ENCODE measurements around the gene HTR6. TPM values are rescaled to one million over a fixed set of nuclear protein-coding genes. Genes with fewer than 3 reads are reported as not detected.

HTR6 gene
- total RNA-seq, 1 donor from 2014 or later = not detected

- DNase-seq = no peak
Observed at GRCh38 chr1:19689856-19690255, 25.2 kb downstream of the HTR6 start.

GRCh38 chr1:19690342-19690741 lies 25.7 kb downstream of the HTR6 start:
- DNase-seq = no peak

DNA sequence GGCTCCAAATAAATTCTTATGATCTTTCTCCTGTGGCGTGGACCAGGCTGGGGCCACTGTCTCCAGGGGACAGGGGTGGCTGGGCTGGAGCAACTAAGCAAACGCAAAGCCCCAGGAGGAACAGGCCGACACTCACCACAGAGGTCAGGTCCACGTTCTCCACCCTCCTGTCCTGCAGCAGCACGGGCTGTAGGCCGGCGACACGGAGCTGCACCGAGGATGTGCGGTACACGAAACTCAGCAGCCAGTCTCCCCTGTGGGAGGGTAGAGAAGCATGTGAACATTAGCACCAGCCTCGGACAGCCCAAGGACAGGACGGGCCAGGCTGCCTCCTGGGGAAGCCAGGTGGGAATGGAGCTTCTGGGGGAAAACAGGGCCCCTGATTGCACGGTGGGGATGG lies 29.6 kb downstream of the HTR6 start:
- DNase-seq = no peak

- DNase-seq = no peak
Observed at GRCh38 chr1:19695772-19696171, 31.1 kb downstream of the HTR6 start.

DNA sequence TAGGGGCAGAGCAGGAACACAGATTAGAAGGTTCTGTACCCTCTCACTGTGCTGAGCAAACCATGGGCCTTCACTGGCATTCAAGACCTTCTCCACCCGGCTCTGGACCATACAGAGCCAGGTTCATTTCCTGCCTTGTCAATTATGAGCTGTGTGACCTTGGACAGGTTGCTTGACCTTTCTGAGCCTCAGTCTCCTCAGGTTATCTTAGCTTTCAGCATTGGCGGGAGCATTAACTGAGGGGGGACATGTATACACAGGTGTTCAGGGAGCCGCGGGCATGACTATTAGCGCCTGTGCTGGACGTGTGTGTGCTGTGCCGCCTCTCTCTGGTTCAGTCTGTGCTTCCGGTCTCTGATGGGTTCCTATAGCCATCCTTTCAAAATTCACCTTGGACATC lies 32.1 kb downstream of the HTR6 start:
- no peak for DNase-seq

- DNase-seq = no peak
Observed at GRCh38 chr1:19698181-19698580, 33.5 kb downstream of the HTR6 start.

GRCh38 chr1:19700079-19700777 lies 35.6 kb downstream of the HTR6 start:
- DNase-seq = no peak

DNA sequence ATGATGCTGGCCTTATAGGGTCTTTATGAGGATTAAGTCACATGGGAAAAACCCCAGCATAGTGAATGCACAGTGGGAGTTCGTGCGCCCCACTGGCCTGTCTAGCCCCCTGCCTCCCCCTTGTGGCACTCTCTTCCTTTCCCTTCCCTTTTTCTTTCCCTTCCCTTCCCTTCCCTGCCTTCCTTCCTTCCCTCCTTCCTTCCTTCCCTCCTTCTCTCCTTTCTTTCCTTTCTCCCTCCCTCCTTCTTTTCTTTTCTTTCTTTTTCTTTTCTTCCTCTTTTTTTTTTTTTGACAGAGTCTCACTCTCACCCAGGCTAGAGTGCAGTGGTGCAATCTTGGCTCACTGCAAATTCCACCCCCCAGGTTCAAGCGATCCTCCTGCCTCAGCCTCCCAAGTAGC lies 38.6 kb downstream of the HTR6 start:
- DNase-seq = no peak

DNA sequence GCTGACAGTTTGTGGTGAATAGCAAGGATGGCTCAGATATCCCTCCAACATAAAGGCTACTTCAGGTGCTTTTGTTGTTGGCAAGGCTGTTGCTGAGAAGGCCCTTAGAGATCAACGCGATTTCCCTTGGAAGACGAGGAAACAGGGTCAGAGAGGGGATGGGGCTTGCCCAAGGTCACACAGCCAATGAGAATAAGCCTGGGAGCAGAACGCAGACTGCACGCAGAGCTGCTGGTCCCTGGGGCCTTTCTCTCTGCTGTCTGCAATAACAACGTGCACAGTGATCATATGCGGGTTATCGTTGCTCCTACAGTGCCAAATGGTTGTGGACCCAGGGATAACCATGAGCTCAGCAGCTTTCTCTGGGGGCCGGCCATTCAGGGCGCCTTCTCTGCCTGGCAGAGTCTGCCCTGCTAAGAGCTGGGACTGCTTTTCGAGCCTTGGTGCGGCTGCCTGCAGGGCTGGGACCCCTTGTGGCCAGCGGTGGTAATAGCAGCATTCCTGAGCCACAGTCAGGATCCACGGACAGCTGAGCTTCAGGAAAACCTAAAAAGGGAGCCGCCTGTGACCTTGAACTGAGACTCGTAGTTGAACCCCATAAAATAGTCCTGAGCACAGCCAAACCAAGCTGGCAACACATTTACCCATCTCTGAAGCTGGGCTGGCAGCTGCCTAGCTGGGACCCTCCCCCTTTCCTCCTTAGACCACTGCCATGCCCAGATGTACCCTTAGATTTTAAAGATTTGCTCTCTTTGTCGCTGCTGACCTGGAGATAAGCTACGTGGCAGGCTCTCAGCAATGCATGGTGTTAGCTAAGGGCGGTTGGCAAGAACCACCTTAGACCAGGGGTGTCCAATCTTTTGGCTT lies 39.8 kb downstream of the HTR6 start:
- peak; percentile 85 for DNase-seq

DNA sequence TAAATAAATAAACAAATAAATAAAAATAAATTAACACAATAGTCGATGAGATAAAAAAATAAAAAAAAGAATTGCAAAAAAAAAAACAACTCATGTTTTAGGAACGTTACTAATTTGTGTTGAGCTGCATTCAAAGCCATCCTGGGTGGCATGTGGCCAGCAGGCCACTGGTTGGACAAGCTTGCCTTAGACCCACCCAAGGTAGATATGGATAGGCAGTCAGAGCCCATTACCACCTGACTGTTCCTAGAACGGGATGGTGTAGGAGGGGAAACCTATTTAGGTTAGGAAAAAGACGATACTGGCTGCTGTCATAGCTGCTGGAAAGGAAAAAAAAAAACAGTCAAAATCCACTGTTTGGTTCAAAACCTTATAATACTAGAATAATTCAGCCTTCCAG lies 40.8 kb downstream of the HTR6 start:
- no peak for DNase-seq

DNA sequence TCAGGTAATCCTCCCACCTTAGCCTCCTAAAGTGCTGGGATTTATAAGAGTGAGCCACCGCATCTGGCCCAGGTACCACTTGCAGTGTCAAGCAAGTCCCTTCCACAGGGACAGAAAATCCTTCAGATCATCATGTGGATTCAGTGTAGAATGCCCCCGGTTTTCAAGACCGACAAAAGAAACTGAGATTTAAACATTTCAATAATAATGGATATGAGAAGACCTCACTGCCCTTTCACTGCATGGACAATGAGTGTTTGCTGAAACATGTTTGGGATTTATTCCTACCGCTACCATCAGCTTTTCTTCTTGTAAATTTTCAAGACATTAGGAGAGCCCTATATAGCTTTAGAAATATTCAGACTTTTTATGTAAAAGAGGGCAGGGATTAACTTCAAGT lies 41.5 kb downstream of the HTR6 start:
- DNase-seq = no peak

GRCh38 chr1:19708567-19709110 lies 44.0 kb downstream of the HTR6 start:
- DNase-seq = no peak

DNA sequence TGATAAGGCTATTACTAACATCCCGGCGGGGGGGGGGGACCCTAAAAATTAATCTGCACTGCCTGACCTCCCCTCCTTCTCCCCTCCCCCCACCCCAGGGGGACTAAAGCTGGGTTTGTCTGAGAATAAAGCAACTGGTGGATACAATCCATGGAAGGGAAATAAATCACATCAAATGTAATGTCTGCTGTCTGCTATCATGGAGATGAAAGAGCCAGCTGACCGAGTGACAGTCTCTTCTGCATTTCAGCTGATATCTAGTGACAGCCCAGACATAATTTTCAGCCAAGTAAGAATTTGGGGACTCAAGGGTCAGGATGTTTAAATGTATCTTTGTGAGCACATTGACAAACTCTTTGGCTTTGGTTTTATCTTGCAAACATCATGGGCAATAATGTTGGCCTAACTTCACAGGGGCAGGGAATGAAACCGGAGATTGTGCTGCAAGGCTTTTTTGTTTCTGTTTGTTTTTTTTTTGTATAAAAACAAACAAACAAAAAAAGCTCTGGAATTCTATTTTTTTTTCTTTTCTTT lies 44.7 kb downstream of the HTR6 start:
- DNase-seq = no peak

DNA sequence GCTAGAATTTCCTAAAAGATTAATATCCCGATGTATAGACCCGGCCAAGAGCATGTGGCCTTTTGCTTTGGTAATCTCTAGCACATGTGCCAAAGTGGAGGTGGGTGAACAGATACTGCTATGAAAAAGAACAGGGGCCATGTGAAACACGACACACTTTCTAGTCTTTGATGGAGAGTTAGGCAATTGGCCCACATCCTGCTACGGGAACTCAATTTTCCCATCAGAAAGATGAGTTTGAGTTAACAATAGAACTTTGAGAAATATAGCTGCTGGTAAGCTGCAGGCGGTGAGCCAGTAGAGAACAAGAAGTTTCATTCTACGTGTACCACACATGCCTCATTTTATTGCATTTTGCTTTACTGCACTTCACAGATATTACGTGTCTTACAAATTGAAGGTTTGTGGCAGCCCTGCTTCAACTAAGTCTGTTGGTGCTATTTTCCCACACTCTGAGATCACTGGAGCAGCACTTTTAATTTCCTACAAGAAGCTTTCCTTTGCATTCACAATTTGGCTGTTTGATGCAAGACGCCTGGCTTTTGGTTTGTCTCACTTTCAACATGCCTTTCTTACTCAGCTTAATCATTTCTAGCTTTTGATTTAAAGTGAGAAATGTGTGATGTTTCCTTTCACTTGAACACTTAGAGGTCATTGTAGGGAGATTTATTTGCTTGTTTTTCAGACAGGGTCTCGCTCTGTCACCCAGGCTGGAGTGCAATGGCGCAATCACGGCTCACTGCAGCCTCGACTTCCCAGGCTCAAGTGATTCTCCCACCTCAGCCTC lies 46.3 kb downstream of the HTR6 start:
- no peak for DNase-seq

- DNase-seq = no peak
Observed at GRCh38 chr1:19712928-19713327, 48.3 kb downstream of the HTR6 start.

GRCh38 chr1:19715334-19716203 lies 50.9 kb downstream of the HTR6 start:
- DNase-seq = peak; percentile 98

DNA sequence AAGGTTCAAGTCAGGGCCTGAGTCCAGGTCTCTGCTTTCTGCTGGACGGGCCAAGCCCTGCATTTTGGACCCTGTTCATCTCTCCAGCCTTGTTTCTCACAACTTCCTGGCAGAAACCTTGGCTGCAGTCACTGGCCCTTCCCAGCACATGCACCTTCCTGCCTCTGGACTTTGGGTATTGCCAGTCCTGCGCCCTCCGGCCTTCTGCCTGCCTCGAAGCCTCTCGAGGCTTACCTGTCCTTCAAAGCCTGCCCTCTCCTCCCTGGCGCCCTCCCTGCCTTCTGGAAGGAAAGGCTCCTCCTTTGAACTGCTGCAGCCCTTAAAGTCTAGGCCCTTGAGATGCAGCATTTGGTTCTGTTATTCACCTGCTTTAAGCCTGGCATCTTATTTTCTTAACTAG lies 52.8 kb downstream of the HTR6 start:
- DNase-seq = no peak

DNA sequence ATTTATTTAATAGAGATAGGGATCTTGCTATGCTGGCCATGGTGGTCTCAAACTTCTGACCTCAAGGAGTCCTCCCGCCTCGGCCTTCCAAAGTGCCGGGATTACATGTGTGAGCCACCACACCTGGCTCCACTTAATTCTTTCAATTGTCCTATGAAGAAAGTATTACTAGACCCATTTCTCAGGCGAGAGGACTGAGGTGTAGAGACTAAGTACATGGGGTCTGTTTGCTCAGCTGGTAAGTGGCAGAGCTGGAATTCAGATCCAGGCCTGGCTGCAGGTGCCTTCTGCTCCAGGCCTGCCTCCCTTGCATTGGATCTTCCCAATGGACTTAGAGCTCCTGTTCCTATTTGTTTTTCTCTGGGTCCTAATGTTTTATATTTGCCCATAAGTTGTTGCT lies 55.5 kb downstream of the HTR6 start:
- DNase-seq = no peak

GRCh38 chr1:19720973-19721372 lies 56.3 kb downstream of the HTR6 start:
- no peak for DNase-seq

- no peak for DNase-seq
Observed at GRCh38 chr1:19723874-19724273, 59.2 kb downstream of the HTR6 start.

DNA sequence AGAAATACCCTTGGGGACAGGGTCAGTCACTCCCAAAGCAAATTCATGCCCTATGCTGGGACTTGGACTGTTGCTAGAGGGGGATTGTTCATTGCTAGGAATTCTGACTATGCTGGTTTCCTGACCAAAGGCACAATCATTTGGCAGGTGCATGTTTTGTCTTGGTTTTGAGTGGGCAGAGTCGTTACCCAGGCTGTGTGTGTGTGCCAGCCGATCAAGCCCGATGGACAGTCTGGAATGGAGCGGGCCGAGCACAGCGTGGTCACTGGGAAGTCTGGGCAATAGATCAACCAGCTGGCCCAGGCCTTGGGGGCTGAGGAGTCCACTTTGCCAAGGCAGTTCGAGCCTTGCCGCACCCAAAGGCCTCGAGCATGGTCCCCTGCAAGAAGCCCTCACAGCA lies 60.9 kb downstream of the HTR6 start:
- no peak for DNase-seq

Measured in dermis blood vessel endothelial cell (primary cell).